HEK293 (cell line): Measurements from ENCODE around the gene KLRC4.

Experiments used
- CTCF ChIA-PET: fragments of 350-600 bp; formaldehyde crosslinking; extraction: SDS; loops from one replicate; lab custom pipeline; 2021; ENCODE audit warnings: antibody characterized with exemption; lab: Yijun Ruan, JAX
- POLR2A ChIA-PET: fragments of 300-600 bp; formaldehyde crosslinking; extraction: SDS; loops from one replicate; lab custom pipeline; 2020; ENCODE audit warnings: antibody characterized with exemption, inconsistent platforms; lab: Yijun Ruan, JAX
- H3K27ac ChIP-seq: fragments of 200-500 bp; sonication (Bioruptor generic); 2 replicates; pipeline ENCODE4 v1.5.1; 2014; ENCODE audit warnings: low read depth, low read length, control low read depth, inconsistent platforms; ENCODE audit errors: extremely low read depth
- H3K36me3 ChIP-seq, 2 experiments: fragments of 200-500 bp in 1 of 2; sonication (Bioruptor generic) in 1 of 2; 1 replicate in 1 of 2; 2 replicates in 1 of 2; pipeline ENCODE4 v1.5.1; 2014 to 2017; ENCODE audit warnings: inconsistent platforms in 2 of 2, low read length in 2 of 2; ENCODE audit not compliant: control insufficient read depth in 2 of 2, insufficient read depth in 1 of 2
- H3K4me1 ChIP-seq: fragments of 200-500 bp; sonication (Bioruptor generic); 2 replicates; pipeline ENCODE4 v1.5.1; 2014; ENCODE audit warnings: mild to moderate bottlenecking, low read length, inconsistent platforms; ENCODE audit not compliant: control insufficient read depth, insufficient read depth
- H3K4me3 ChIP-seq: 2 replicates; pipeline ENCODE4 v1.5.1; 2011; ENCODE audit warnings: low read depth, mild to moderate bottlenecking, control low read depth, low read length, moderate library complexity
- H3K9me3 ChIP-seq: fragments of 200-500 bp; sonication (Bioruptor generic); 2 replicates; pipeline ENCODE4 v1.5.1; 2014; ENCODE audit warnings: low read depth, low read length, inconsistent platforms; ENCODE audit not compliant: control insufficient read depth, insufficient read depth
- FEZF1 ChIP-seq: fragments of 450-650 bp; formaldehyde crosslinking; IDR thresholded peaks from 2 replicates; pipeline ENCODE4 v1.5.1; 2016; ENCODE audit warnings: missing biosample characterization, missing genetic modification characterization
- KLF8 ChIP-seq: fragments of 450-650 bp; formaldehyde crosslinking; IDR thresholded peaks from 2 replicates; pipeline ENCODE4 v1.5.1; 2016; ENCODE audit warnings: missing biosample characterization, missing genetic modification characterization
- KLF9 ChIP-seq: fragments of 450-650 bp; formaldehyde crosslinking; IDR thresholded peaks from 2 replicates; pipeline ENCODE4 v1.5.1; 2016; ENCODE audit warnings: missing biosample characterization, missing genetic modification characterization, low read depth
- RBAK ChIP-seq: fragments of 450-650 bp; formaldehyde crosslinking; IDR thresholded peaks from 2 replicates; pipeline ENCODE4 v1.5.1; 2016; ENCODE audit warnings: missing biosample characterization, missing genetic modification characterization
- REPIN1 ChIP-seq: fragments of 450-650 bp; formaldehyde crosslinking; IDR thresholded peaks from 2 replicates; pipeline ENCODE4 v1.5.1; 2017; ENCODE audit warnings: missing biosample characterization, missing genetic modification characterization, low read depth
- SP2 ChIP-seq: fragments of 450-650 bp; formaldehyde crosslinking; IDR thresholded peaks from 2 replicates; pipeline ENCODE4 v1.5.1; 2016; ENCODE audit warnings: missing biosample characterization, missing genetic modification characterization
- TCF7L2 ChIP-seq: IDR thresholded peaks from 2 replicates; pipeline ENCODE4 v1.6.1; 2011; ENCODE audit warnings: low read depth, mild to moderate bottlenecking, inconsistent platforms, low read length, moderate library complexity, borderline replicate concordance
- WT1 ChIP-seq: fragments of 450-650 bp; formaldehyde crosslinking; IDR thresholded peaks from 2 replicates; pipeline ENCODE4 v1.5.1; 2016; ENCODE audit warnings: missing biosample characterization, missing genetic modification characterization
- ZBTB21 ChIP-seq: fragments of 450-650 bp; formaldehyde crosslinking; IDR thresholded peaks from 2 replicates; pipeline ENCODE4 v1.5.1; 2017; ENCODE audit warnings: missing biosample characterization, missing genetic modification characterization
- ZBTB7A ChIP-seq: fragments of 450-650 bp; formaldehyde crosslinking; IDR thresholded peaks from 2 replicates; pipeline ENCODE4 v1.5.1; 2016; ENCODE audit warnings: low read depth, missing biosample characterization, missing genetic modification characterization
- ZFP69B ChIP-seq: fragments of 450-650 bp; formaldehyde crosslinking; IDR thresholded peaks from 2 replicates; pipeline ENCODE4 v1.5.1; 2016; ENCODE audit warnings: missing biosample characterization, missing genetic modification characterization
- ZNF16 ChIP-seq: fragments of 450-650 bp; formaldehyde crosslinking; IDR thresholded peaks from 2 replicates; pipeline ENCODE4 v1.5.1; 2016; ENCODE audit warnings: low read depth, missing biosample characterization, missing genetic modification characterization
- ZNF184 ChIP-seq: fragments of 450-650 bp; IDR thresholded peaks from 2 replicates; pipeline ENCODE4 v1.5.1; 2018; ENCODE audit warnings: missing biosample characterization, mild to moderate bottlenecking, missing genetic modification characterization
- ZNF248 ChIP-seq: fragments of 450-650 bp; formaldehyde crosslinking; IDR thresholded peaks from 2 replicates; pipeline ENCODE4 v1.5.1; 2017; ENCODE audit warnings: missing biosample characterization, missing genetic modification characterization
- ZNF335 ChIP-seq: fragments of 450-650 bp; formaldehyde crosslinking; conservative IDR thresholded peaks from 2 replicates; pipeline ENCODE4 v1.5.1; 2016; ENCODE audit warnings: missing biosample characterization, missing genetic modification characterization
- ZNF366 ChIP-seq: fragments of 450-650 bp; formaldehyde crosslinking; conservative IDR thresholded peaks from 2 replicates; pipeline ENCODE4 v1.5.1; 2016; ENCODE audit warnings: missing biosample characterization, missing genetic modification characterization
- ZNF416 ChIP-seq: fragments of 450-650 bp; formaldehyde crosslinking; IDR thresholded peaks from 2 replicates; pipeline ENCODE4 v1.5.1; 2016; ENCODE audit warnings: missing biosample characterization, missing genetic modification characterization
- ZNF48 ChIP-seq: fragments of 450-650 bp; formaldehyde crosslinking; IDR thresholded peaks from 2 replicates; pipeline ENCODE4 v1.5.1; 2016; ENCODE audit warnings: missing biosample characterization, missing genetic modification characterization
- ZNF510 ChIP-seq: fragments of 450-650 bp; formaldehyde crosslinking; IDR thresholded peaks from 2 replicates; pipeline ENCODE4 v1.5.1; 2018; ENCODE audit warnings: mild to moderate bottlenecking, missing genetic modification characterization, missing biosample characterization; ENCODE audit not compliant: insufficient replicate concordance
- ZNF530 ChIP-seq: fragments of 450-650 bp; formaldehyde crosslinking; IDR thresholded peaks from 2 replicates; pipeline ENCODE4 v1.5.1; 2016; ENCODE audit warnings: low read depth, missing biosample characterization, missing genetic modification characterization
- ZNF548 ChIP-seq: fragments of 450-650 bp; formaldehyde crosslinking; IDR thresholded peaks from 2 replicates; pipeline ENCODE4 v1.5.1; 2016; ENCODE audit warnings: missing biosample characterization, missing genetic modification characterization
- ZNF624 ChIP-seq: fragments of 450-650 bp; formaldehyde crosslinking; IDR thresholded peaks from 2 replicates; pipeline ENCODE4 v1.5.1; 2017; ENCODE audit warnings: missing biosample characterization, missing genetic modification characterization
- ZNF768 ChIP-seq: fragments of 450-650 bp; formaldehyde crosslinking; IDR thresholded peaks from 2 replicates; pipeline ENCODE4 v1.5.1; 2018; ENCODE audit warnings: missing biosample characterization, mild to moderate bottlenecking, missing genetic modification characterization
- ZSCAN16 ChIP-seq: fragments of 450-650 bp; formaldehyde crosslinking; IDR thresholded peaks from 2 replicates; pipeline ENCODE4 v1.5.1; 2016; ENCODE audit warnings: missing biosample characterization, missing genetic modification characterization
- TF ChIP-seq, protein P1 (sequence below): fragments of 450-650 bp; formaldehyde crosslinking; IDR thresholded peaks from 2 replicates; pipeline ENCODE4 v1.5.1; 2016; ENCODE audit warnings: missing biosample characterization, missing genetic modification characterization, borderline replicate concordance
- TF ChIP-seq, protein P2 (sequence below): fragments of 450-650 bp; formaldehyde crosslinking; IDR thresholded peaks from 2 replicates; pipeline ENCODE4 v1.5.1; 2016; ENCODE audit warnings: missing biosample characterization, missing genetic modification characterization
- TF ChIP-seq, protein P3 (sequence below): fragments of 450-650 bp; formaldehyde crosslinking; IDR thresholded peaks from 2 replicates; pipeline ENCODE4 v1.5.1; 2017; ENCODE audit warnings: missing biosample characterization, missing genetic modification characterization
- TF ChIP-seq, protein P4 (sequence below): fragments of 450-650 bp; formaldehyde crosslinking; IDR thresholded peaks from 2 replicates; pipeline ENCODE4 v1.5.1; 2017; ENCODE audit warnings: missing biosample characterization, mild to moderate bottlenecking, missing genetic modification characterization, moderate library complexity
- TF ChIP-seq, protein P5 (sequence below): fragments of 450-650 bp; formaldehyde crosslinking; IDR thresholded peaks from 2 replicates; pipeline ENCODE4 v1.5.1; 2016; ENCODE audit warnings: missing biosample characterization, missing genetic modification characterization

The KLRC4 gene

DNA sequence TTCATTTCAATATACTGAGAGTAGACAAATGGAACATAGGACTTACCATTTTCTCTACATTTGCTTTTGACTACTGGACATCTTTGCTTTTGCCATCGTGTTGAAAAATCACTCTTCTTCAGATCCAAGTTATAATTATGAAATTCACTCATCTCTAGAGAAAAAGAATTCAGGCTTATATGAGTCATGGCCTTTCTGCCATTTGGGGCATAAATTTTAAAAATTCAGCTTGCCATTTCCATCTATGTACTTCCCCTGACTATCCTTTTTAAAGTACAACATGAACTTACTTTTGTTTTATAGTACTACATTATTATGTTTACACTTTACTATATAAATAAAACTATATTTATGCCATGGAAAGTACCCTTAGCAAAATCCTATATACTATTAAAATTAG lies 22.7 kb downstream of the KLRC4 start:
- no peak overlapping the region for H3K4me3 ChIP-seq
- ChIA-PET POLR2A (no interaction called here), CTCF (no interaction called here)
- TF ChIP-seq ZBTB7A (tag by site-specific recombination) (no peak), ZNF48 (tag by site-specific recombination) (no peak), FEZF1 (no peak), ZNF366 (tag by site-specific recombination) (no peak), ZNF548 (tag by site-specific recombination) (no peak), WT1 (no peak), ZNF248 (tag by site-specific recombination) (no peak)
- TF ChIP-seq, protein P1, sequence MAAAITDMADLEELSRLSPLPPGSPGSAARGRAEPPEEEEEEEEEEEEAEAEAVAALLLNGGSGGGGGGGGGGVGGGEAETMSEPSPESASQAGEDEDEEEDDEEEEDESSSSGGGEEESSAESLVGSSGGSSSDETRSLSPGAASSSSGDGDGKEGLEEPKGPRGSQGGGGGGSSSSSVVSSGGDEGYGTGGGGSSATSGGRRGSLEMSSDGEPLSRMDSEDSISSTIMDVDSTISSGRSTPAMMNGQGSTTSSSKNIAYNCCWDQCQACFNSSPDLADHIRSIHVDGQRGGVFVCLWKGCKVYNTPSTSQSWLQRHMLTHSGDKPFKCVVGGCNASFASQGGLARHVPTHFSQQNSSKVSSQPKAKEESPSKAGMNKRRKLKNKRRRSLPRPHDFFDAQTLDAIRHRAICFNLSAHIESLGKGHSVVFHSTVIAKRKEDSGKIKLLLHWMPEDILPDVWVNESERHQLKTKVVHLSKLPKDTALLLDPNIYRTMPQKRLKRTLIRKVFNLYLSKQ (tag by site-specific recombination) = no peak
- TF ChIP-seq, protein P2, sequence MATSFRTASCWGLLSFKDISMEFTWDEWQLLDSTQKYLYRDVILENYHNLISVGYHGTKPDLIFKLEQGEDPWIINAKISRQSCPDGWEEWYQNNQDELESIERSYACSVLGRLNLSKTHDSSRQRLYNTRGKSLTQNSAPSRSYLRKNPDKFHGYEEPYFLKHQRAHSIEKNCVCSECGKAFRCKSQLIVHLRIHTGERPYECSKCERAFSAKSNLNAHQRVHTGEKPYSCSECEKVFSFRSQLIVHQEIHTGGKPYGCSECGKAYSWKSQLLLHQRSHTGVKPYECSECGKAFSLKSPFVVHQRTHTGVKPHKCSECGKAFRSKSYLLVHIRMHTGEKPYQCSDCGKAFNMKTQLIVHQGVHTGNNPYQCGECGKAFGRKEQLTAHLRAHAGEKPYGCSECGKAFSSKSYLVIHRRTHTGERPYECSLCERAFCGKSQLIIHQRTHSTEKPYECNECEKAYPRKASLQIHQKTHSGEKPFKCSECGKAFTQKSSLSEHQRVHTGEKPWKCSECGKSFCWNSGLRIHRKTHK (tag by site-specific recombination) = no peak
- H3K27ac ChIP-seq = no peak overlapping the region
- H3K4me1 ChIP-seq = peaks cover 6% of the 10 kb centered on the region
- H3K36me3 ChIP-seq = peaks cover 0 to 1% of the 10 kb centered on the region in 2 experiments; a peak in 2 of 3 replicates
- no peaks in the 10 kb centered on the region for H3K9me3 ChIP-seq

DNA sequence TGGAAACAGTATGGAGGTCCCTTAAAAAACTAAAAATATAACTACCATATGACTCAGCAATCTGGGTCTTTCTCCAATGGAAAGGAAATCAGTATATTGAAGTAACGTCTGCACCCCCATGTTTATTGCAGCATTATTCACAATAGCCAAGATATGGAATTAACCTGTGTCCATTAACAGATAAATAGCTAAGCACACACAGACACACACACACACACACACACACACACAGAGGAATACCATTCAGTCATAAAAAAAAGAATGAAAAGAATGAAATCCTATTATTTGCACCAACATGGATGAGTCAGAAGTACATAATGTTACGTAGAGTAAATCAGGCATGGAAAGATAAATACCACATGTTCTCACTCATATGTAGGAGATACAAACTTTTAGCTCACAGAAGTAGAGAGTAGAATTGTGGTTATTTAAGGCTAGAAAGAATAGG lies 24.4 kb downstream of the KLRC4 start:
- no peak overlapping the region for H3K4me3 ChIP-seq
- ChIA-PET CTCF (interaction anchor here (0.6 to 0.7 kb wide), 3 partner anchors 17 to 350 kb away, joined by 3 read pairs; no protein-coding TSS in a partner anchor), POLR2A (interaction anchor here (0.7 to 1.6 kb wide), 3 partner anchors 10 to 20 kb away, joined by 3 read pairs; no protein-coding TSS in a partner anchor)
- H3K36me3 ChIP-seq = peaks cover 4 to 12% of the 10 kb centered on the region in 2 experiments; a peak in 2 of 3 replicates
- 0 out of 2 replicates have a peak, but pooled peaks cover 3% of the 10 kb centered on the region for H3K4me1 ChIP-seq
- no peaks in the 10 kb centered on the region for H3K9me3 ChIP-seq
- no peak overlapping the region for H3K27ac ChIP-seq
- peak; percentile 85 for TF ChIP-seq ZBTB21 (tag by site-specific recombination)
- TF ChIP-seq, protein P3, sequence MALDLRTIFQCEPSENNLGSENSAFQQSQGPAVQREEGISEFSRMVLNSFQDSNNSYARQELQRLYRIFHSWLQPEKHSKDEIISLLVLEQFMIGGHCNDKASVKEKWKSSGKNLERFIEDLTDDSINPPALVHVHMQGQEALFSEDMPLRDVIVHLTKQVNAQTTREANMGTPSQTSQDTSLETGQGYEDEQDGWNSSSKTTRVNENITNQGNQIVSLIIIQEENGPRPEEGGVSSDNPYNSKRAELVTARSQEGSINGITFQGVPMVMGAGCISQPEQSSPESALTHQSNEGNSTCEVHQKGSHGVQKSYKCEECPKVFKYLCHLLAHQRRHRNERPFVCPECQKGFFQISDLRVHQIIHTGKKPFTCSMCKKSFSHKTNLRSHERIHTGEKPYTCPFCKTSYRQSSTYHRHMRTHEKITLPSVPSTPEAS = peak; percentile 78
- no peak for TF ChIP-seq REPIN1 (tag by site-specific recombination)
- TF ChIP-seq, protein P4, sequence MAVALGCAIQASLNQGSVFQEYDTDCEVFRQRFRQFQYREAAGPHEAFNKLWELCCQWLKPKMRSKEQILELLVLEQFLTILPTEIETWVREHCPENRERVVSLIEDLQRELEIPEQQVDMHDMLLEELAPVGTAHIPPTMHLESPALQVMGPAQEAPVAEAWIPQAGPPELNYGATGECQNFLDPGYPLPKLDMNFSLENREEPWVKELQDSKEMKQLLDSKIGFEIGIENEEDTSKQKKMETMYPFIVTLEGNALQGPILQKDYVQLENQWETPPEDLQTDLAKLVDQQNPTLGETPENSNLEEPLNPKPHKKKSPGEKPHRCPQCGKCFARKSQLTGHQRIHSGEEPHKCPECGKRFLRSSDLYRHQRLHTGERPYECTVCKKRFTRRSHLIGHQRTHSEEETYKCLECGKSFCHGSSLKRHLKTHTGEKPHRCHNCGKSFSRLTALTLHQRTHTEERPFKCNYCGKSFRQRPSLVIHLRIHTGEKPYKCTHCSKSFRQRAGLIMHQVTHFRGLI (tag by site-specific recombination) = no peak
- no peak for TF ChIP-seq WT1
- TF ChIP-seq KLF9 = no peak
- no peak for TF ChIP-seq ZNF416 (tag by site-specific recombination)
- peak; percentile 54; the same call in 1 of the 2 replicates for TF ChIP-seq RBAK (tag by site-specific recombination)
- no peak for TF ChIP-seq SP2 (tag by site-specific recombination)
- no peak for TF ChIP-seq ZNF768 (tag by site-specific recombination)
- no peak for TF ChIP-seq TCF7L2
- no peak for TF ChIP-seq FEZF1
- TF ChIP-seq ZNF530 (tag by site-specific recombination) = no peak
- TF ChIP-seq ZNF510 (tag by site-specific recombination) = no peak
- peak; percentile 50; the same call in 1 of the 2 replicates for TF ChIP-seq ZFP69B (tag by site-specific recombination)
- TF ChIP-seq ZNF335 (tag by site-specific recombination) = no peak
- TF ChIP-seq ZNF16 (tag by site-specific recombination) = no peak
- no peak for TF ChIP-seq ZNF184
- peak; percentile 66 for TF ChIP-seq KLF8
- no peak for TF ChIP-seq ZNF624 (tag by site-specific recombination)
- TF ChIP-seq ZSCAN16 (tag by site-specific recombination) = no peak
- TF ChIP-seq, protein P5, sequence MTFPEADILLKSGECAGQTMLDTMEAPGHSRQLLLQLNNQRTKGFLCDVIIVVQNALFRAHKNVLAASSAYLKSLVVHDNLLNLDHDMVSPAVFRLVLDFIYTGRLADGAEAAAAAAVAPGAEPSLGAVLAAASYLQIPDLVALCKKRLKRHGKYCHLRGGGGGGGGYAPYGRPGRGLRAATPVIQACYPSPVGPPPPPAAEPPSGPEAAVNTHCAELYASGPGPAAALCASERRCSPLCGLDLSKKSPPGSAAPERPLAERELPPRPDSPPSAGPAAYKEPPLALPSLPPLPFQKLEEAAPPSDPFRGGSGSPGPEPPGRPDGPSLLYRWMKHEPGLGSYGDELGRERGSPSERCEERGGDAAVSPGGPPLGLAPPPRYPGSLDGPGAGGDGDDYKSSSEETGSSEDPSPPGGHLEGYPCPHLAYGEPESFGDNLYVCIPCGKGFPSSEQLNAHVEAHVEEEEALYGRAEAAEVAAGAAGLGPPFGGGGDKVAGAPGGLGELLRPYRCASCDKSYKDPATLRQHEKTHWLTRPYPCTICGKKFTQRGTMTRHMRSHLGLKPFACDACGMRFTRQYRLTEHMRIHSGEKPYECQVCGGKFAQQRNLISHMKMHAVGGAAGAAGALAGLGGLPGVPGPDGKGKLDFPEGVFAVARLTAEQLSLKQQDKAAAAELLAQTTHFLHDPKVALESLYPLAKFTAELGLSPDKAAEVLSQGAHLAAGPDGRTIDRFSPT (tag by site-specific recombination) = peak; percentile 68; the same call in 1 of the 2 replicates
